GM19372 (cell line): ENCODE measurements around the gene NEU4.

Experiments
- ATAC-seq: cut with Tn5 transposase; IDR thresholded peaks from one replicate; pipeline ENCODE4 v1.9.1; 2021; ENCODE audit warnings: mild to moderate bottlenecking, low read depth, moderate library complexity; ENCODE audit not compliant: unreplicated experiment

Gene NEU4

DNA sequence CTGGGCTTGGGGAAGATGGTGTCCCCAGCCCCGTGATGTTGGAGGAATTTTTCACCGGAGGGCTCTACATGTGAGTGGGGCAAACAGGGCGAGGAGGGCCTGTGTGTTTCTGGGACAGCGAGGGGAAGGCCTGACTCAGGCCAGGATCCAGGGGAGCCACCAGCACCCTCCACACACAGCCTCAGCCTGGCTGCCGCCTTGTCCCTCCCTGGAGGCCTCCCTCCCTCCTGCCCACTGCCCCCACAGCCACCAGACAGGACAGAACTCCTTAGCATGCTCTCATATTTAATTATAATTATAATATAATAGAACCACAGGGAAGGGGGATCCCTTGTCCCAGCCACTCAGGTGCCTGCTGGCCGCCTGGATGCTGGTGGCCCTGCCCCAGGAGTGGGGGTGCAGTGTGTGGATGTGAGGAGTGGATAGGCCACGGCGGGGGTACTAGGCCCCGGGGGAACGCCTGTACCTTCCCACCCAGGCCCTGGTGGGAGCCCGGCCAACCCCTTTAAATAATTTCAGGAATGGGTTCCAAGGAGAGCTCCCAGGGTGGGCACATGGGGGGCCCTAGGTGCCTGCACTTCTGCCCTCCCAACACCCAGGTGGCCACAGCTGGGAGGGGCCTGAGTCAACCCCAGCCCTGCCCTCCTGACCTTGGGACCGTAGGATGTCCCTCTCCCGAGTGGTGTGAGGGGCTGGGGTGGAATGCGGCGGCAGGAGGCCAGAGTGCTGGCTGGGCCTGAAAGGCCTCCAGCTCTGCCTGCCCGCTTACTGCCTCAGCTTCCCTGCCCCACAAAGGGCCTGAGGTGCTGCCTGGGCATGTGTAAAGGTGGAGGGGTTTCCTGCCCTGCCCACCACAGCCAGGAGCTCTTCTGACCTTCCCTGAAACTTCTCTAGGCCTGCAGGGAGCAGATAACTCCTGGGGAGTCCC, 40.9 kb downstream of the NEU4 start:
- ATAC-seq = no peak

DNA sequence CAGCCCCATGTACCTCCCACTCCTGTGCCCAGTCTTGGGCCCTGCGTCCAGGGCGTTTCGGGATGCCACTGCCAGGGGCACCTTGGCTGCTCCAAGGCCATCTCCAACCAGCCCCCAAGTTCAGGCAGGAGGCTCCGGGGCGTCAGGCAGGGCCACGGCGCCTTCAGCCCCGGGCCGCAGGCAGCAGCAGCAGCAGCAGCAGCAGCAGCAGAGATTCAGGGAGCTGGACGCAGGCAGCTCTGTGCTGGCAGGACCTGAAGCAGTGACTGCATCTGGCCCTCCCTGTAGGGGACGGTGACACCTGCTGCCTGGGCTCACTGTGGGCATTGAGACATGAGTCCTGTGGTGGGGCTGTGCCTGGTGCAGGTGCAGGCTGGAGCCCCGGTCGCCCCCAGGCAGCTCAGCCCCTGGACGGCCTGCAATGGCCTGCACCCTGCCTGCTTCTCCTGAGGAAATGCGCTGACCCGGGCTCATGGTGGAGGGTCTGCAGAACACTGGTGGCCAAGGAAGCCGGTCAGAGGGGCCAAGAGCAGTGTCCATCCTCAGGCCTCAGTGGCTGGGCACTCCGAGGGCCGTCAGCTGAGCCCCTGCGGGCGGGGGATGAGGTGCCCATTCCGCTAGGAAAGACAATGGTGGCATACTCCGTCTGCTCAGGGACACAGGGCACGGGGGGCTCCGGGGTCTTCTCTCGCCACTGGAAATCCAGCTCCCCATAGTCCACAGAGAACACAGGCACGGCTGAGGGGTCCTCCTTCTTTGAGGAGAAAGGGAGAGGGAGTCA, 41.7 kb downstream of the NEU4 start:
- ATAC-seq = no peak

DNA sequence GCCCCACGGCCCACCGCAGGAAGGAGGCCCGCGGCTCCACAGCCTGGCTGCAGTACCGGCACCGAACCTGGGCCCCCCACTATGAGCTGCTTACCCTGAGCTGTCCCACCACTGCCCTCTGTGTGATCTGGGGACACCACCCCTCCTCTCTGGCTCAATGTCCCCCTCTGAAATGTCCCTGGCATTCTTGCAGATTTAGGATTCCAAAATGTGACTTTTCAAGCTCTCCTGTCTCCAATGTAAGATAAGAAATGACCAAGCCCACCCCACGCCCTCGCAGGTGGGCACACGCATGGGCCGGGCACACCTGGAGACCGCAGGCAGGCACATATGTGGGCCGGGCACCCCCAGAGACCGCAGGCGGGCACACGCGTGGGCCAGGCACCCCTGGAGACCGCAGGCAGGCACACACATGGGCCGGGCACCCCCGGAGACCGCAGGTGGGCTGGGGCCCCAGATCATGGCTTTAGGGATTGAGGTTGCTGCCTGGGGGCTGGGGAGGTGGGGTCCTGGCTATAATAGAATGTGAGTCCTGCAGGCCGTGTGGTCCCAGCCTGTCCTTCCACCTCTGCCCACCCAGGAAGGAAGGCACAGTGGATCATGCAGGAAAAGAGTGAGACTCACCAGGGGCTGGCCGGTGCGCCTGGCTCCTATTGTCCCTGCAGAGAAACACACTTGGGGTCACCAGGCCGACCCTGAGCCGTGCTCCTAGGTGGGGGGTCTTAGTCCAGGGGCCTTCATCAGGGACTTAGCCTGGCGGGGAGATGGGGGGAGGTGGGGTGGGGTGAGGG, 42.5 kb downstream of the NEU4 start:
- no peak for ATAC-seq

- no peak for ATAC-seq
These were observed 43.4 kb downstream of the NEU4 start for GRCh38 chr2:241852116-241852980.

DNA sequence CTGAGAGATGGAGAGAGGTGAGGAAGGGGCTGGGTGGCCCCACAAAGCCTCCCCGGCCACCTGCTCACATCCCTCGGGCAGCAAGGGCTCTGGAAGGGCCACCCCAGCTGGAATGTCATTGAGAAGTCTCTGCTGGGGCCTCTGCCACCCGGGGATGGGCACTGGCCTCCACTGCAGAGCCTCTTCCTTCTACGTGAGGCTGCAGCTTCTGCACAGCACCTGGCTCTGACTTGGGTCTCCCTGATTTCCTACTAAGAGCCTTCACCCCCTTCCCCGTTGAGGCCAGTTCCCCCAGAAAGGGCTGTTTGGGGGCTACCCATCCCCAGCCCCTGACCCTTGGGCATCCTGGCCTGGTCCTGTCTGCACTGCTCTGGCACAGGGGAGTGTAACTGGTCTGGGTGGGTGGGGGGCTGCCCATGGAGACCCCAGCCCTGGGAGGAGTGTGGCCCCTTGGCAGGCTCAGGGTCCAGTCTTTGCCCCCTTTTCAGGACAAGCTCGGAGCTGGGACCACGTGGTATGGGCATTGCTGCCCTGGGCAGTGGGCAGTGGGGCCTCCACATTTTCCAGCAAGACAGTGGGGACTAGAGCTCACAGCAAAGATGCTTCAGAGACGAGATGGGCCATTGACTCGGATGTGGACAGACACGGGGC, 44.1 kb downstream of the NEU4 start:
- ATAC-seq = no peak

DNA sequence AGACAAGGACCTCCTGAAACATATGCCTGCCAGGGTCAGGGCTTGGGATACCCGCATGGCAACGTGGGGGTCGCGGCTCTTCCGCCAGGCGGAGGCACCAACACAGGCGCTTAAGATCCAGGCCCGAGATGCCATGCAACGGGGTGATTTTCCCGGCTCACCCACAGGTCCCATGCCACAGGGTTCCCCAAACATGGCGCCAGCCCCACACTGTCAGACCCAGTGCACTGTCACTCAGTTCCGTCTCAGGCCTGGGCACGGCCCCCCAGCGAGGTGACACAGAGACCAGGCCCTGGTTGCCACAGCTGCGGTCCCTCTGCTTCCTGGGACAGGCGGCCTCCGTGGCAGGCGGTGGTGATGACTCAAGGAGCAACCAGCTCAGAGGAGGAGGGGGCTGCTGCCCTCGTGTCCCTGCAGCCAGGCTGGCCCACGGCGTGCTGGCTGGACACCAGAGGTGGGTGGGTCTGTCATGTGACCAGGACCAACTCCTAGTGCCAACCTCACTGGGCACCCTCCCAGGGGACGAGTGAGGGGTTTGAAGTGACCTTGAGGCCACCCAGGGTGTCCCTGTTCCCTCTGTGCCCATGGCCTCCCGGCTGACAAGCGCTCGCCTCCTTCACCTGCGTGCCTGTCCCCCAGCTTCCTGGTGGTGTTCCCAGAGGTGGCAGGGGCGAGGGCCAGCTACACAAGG, 44.8 kb downstream of the NEU4 start:
- ATAC-seq = no peak

DNA sequence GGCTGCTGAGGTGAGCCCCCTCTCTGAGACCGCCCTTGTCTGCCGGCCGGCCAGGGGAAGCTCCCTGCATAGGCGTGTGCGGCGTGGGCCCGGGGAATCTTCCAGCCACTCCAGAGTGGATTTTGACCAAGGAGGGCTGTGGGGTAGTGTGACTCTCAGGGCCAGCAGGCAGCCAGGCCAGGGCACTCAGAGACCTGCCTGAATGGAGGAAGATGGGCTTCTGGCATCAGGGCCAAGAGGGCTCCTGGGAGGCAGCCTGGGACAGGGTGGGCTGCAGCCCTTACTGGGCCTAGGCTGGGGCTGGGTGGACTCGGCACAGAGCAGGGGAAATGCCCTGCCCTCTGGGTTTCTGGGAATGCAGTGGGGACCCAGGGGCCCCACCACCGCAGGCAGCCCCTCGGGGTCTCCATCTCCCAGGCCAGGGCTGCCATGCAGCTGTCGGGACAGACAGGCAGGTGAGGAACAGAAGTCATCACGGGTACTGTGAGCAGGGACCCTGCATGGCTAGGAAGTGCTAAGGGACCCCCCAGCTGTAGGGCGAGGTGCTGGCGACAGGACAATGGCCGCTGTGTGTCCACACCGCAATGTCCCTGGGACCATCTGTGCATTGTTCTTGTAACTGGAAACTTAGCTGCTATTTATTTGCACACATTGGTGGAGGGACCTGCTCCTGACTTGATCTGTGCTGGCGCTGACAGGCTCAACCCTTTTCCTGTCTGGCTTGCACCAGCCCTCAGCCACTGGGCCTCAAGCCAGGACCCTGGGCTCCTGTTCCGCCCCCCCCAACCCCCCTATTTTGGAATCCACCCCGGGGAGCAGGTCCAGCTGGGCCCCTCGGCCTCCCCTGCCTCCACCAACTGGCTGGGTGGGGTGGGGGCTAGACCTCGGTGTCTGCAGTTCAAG, 45.6 kb downstream of the NEU4 start:
- no peak for ATAC-seq

DNA sequence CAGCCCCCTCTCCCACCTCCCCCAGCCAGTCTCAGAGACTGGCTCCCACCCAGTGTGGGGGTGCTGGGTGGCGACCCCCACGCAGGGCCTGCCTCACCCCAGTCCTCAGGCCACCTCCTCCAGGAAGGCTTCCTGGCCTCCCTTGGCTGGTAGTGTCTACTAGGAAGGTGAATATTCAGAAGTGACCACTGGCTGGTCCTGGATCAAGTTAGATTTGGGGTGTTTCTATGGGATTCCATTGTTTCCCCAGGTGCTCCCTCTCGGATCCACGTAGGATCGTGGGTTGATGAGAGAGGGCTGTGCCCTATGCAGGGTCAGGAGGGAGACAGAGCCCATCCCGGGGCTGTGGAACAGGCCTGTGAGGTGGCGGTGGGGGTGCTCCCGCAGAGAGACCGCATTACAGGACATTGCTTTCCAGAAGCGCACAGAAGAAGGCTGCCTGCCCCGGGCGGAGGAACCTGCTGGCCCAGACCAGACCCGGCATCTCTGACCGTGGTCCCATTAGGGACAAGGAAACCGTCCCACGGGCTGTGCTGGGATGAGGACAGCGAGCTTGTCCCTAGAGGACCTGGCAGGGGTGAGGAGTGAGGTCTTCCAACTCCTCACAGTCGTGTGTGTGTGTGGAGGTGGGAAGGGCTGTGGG, 46.4 kb downstream of the NEU4 start:
- ATAC-seq = no peak

DNA sequence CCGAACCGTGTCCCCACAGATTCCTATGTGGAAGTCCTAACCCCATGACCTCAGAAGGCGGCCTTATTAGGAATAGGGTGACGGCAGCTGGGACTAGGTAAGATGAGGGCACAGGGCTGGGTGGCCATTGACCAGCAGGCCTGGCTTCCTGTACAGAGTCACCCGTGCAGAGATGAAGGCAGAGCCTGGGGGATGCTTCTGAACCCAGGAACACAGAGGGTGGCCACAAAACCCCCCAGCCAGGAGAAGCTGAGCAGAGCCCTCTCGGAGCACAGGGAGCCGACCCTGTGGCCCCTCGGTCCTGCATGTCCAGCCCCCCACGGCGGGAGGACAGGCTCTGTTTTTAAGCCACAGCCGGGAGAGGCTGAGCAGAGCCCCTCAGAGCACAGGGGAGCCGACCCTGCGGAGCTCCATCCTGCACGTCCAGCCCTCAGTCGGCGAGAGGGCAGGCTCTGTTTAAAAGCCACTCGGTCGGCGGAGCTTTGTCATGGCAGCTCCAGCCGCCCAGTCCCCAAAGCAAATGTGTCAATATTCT, 47.0 kb downstream of the NEU4 start:
- ATAC-seq = no peak

DNA sequence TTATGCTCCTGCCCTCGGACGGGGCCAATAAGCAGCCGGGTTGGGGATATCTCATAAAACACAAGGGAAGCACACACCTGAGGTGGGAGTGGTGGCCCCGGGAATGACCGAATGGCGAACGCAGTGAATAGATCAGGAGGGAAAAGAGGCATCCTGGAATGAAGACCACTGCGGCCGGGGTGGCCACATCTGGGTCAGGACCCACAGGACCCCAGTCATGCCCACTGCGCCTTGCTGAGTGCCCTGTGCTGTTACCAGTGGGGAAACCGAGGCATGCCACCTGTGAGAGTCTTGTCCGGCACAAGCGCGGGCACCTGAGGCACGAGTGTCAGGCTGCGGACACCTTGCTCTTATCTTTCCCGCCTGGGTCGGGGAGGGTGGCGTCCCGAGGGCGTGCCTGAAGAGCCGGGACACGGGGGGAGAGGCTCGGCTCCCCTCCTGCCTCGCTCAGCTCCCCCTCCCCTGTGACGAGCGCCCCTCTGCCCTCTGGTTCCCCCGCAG, 48.1 kb downstream of the NEU4 start:
- ATAC-seq = no peak

DNA sequence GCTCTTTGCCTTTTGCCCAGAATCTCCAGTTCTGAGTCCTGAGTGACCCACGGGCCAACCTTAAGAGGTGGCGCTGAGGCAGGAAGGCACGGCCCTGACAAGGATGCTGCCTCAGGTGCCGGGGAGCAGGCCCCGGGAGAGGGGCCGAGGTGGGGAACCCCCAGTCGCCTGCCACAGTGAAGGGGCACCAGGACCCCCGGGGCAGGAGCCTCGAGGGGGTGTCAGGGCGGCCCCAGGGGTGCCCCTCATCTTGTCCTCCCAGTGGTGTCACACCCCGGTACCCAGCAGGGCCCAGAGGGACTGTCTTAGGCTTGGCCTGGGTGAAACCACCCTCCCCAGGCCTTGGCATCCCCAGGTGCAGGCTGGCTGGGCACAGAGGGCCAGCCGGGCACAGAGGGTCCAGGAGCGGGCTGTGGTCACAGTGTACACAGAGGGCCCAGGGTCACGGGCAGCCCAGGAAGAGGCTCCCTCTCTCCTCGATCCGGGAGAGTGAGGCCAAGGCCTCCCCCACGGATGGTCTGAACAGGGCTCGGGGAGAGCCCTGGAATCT, 48.7 kb downstream of the NEU4 start:
- no peak for ATAC-seq

DNA sequence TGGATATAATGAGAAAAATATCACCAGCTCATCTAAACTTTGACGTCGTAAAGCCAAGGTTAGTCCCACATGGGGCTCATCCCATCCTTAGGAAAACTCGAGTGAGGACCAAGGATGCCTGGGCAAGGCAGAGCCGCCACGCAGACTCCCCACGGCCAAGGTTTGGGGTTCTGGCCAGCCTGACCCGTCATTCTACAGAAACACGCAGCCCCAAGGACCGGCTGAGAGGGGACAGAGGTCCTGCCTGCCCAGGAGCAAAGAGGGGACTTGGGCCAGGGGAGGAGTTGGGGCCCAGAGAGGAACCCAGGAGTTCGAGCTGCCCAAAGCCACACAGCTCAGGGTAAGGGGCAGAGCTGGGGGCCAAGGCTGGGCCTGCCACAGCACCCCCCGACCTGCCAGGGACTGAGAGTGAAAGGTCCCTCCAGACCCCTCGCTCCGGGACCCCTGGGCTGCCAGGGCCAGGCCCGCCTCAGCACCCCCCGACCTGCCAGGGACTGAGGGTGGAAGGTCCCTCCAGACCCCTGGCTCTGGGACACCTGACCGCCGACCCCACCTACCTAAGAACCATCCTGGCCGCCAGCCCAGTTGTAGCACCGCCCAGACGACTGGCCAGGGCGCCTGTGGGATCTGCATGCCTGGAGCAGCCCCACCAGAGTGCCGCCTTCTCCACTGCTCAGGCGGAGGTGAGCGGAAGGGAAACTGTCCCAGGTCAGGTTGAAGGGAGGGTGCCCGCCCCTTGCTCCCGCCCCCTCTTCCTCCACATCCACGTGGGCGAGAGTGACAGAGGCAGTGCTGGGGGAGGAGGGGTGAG, 49.4 kb downstream of the NEU4 start, which contains the start of gene PDCD1:
TSS of gene PDCD1 (minus strand) at position 689 of the 811 bp plus-strand sequence. CDS start at position 633, 56 bp downstream.
- peak; percentile 38 for ATAC-seq

- peak; percentile 10 for ATAC-seq
These were observed 50.0 kb downstream of the NEU4 start for GRCh38 chr2:241859017-241859435.

GRCh38 chr2:241859436-241860183, 50.6 kb downstream of the NEU4 start:
- peak; percentile 39 for ATAC-seq
